Neural cell (in vitro differentiated cells): Measurements from ENCODE around the gene DR1.

ENCODE experiments used
- SMC3 ChIP-seq: fragments of 450-650 bp; conservative IDR thresholded peaks from 2 replicates; pipeline ENCODE4 v1.6.1; 2014; ENCODE audit warnings: antibody characterized with exemption, mild to moderate bottlenecking, moderate library complexity; ENCODE audit not compliant: poor library complexity
- TAF1 ChIP-seq: IDR thresholded peaks from 2 replicates; pipeline ENCODE4 v1.6.1; 2012; ENCODE audit warnings: low read depth
- TF ChIP-seq, protein P1 (sequence below): fragments of 450-650 bp; IDR thresholded peaks from 2 replicates; pipeline ENCODE4 v1.5.1; 2014; ENCODE audit warnings: antibody characterized with exemption, mild to moderate bottlenecking, moderate library complexity; ENCODE audit not compliant: poor library complexity, severe bottlenecking

DNA sequence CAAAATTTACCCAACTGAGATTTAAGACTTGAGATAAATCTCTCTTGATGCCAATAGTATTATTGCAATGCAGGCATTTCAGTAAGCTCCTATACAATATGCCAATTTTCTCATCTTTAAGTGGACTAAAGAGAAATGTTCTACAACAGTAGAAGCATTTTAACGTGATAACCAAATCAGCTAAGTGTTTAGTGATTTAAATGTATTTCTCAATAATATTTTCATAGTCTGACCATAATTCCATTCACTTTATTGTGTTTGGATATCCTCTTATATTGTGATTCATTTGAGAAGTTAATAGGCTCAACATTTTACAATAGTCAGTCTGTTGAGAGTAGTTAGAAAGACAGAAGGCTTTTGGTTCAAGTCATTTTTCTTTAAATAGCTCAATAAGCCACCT, 44.6 kb upstream of the DR1 start:
- TF ChIP-seq, protein P1, sequence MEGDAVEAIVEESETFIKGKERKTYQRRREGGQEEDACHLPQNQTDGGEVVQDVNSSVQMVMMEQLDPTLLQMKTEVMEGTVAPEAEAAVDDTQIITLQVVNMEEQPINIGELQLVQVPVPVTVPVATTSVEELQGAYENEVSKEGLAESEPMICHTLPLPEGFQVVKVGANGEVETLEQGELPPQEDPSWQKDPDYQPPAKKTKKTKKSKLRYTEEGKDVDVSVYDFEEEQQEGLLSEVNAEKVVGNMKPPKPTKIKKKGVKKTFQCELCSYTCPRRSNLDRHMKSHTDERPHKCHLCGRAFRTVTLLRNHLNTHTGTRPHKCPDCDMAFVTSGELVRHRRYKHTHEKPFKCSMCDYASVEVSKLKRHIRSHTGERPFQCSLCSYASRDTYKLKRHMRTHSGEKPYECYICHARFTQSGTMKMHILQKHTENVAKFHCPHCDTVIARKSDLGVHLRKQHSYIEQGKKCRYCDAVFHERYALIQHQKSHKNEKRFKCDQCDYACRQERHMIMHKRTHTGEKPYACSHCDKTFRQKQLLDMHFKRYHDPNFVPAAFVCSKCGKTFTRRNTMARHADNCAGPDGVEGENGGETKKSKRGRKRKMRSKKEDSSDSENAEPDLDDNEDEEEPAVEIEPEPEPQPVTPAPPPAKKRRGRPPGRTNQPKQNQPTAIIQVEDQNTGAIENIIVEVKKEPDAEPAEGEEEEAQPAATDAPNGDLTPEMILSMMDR, result no peak
- TF ChIP-seq TAF1 (no peak), SMC3 (no peak)
